A549 (cell line): ENCODE data around the gene KIF13A. TPM values are rescaled to one million over a fixed set of nuclear protein-coding genes. Genes with fewer than 3 reads are reported as not detected.
A peak's percentile ranks its signal among the peaks of the same experiment; 100 is the strongest.

ENCODE experiments used
- ATAC-seq, 2 experiments: fragments of 200-7000 bp in 1 of 2; fragments of >200 bp in 1 of 2; cut with Nextera tagmentation in 1 of 2; cut with Tn5 transposase in 1 of 2; 3 replicates each; pipeline versions ENCODE4 v1.8.0 to v1.9.1; 2018 to 2020; ENCODE audit warnings: mild to moderate bottlenecking in 1 of 2, moderate library complexity in 1 of 2
- CTCF ChIA-PET: fragments of 300-600 bp; sonication (Branson Sonifier 250); formaldehyde crosslinking; extraction: SDS; loops from one replicate; lab custom pipeline; 2021; ENCODE audit warnings: antibody characterized with exemption, inconsistent platforms; lab: Yijun Ruan, JAX
- POLR2A ChIA-PET: fragments of 350-600 bp; formaldehyde crosslinking; extraction: SDS; loops from one replicate; lab custom pipeline; 2021; ENCODE audit warnings: antibody characterized with exemption, inconsistent platforms; lab: Yijun Ruan, JAX
- DNase-seq, 2 experiments: peaks; one replicate each; pipeline versions ENCODE4 v3.0.0 to v3.0.0-alpha.2; 2011 to 2016; ENCODE audit warnings: low read depth in 1 of 2, low spot score in 1 of 2
- FAIRE-seq: peaks from 2 replicates; lab custom pipeline; 2011; peaks lifted over from hg19 to GRCh38; lab: Jason Lieb, UNC
- H3K27ac ChIP-seq, 2 experiments: fragments of >200 bp; sonication (Bioruptor Twin); formaldehyde crosslinking; 3 replicates each; pipeline ENCODE4 v1.5.1; 2016 to 2017
- H3K4me1 ChIP-seq: fragments of >200 bp; sonication (Bioruptor Twin); formaldehyde crosslinking; 3 replicates; pipeline ENCODE4 v1.6.1; 2016
- H3K4me2 ChIP-seq: fragments of >200 bp; sonication (Bioruptor Twin); formaldehyde crosslinking; 3 replicates; pipeline ENCODE4 v1.6.1; 2016
- H3K4me3 ChIP-seq: fragments of >200 bp; sonication (Bioruptor Twin); formaldehyde crosslinking; 3 replicates; pipeline ENCODE4 v1.5.1; 2016
- H3K9me3 ChIP-seq: fragments of >200 bp; sonication (Bioruptor Twin); formaldehyde crosslinking; 3 replicates; pipeline ENCODE4 v1.6.1; 2016
- ATOH8 ChIP-seq: fragments of 250-450 bp; sonication (Bioruptor Pico); IDR thresholded peaks from 2 replicates; pipeline ENCODE4 v1.5.0; 2020; ENCODE audit warnings: low read depth, mild to moderate bottlenecking, moderate library complexity
- CBX2 ChIP-seq: fragments of 200-600 bp; sonication (generic); IDR thresholded peaks from 2 replicates; pipeline ENCODE4 v1.6.1; 2016; ENCODE audit warnings: low read depth, mild to moderate bottlenecking, borderline replicate concordance
- CBX8 ChIP-seq: fragments of 200-600 bp; sonication (generic); IDR thresholded peaks from 2 replicates; pipeline ENCODE4 v1.6.1; 2016
- EP300 ChIP-seq, 2 experiments: fragments of >200 bp; sonication (Bioruptor Twin); formaldehyde crosslinking; IDR thresholded peaks; 2 replicates in 1 of 2; 3 replicates in 1 of 2; pipeline ENCODE4 v1.6.1; 2016 to 2017
- FOSL2 ChIP-seq, 2 experiments: fragments of 450-650 bp in 1 of 2; fragments of >200 bp in 1 of 2; sonication (Bioruptor Twin) in 1 of 2; formaldehyde crosslinking; IDR thresholded peaks; 2 replicates each; pipeline versions ENCODE4 v1.5.0 to v1.6.1; 2016 to 2020; ENCODE audit warnings: mild to moderate bottlenecking in 1 of 2, moderate library complexity in 1 of 2
- HDAC2 ChIP-seq: fragments of 200-600 bp; sonication (generic); IDR thresholded peaks from 2 replicates; pipeline ENCODE4 v1.6.1; 2016
- HOXA7 ChIP-seq: fragments of 250-450 bp; sonication (Bioruptor Pico); IDR thresholded peaks from 2 replicates; pipeline ENCODE4 v1.5.0; 2020; ENCODE audit warnings: mild to moderate bottlenecking, moderate library complexity
- HOXB5 ChIP-seq: fragments of 250-450 bp; sonication (Bioruptor Pico); IDR thresholded peaks from 2 replicates; pipeline ENCODE4 v1.5.0; 2020; ENCODE audit warnings: mild to moderate bottlenecking, moderate library complexity
- JUNB ChIP-seq: fragments of >200 bp; sonication (Bioruptor Twin); formaldehyde crosslinking; IDR thresholded peaks from 2 replicates; pipeline ENCODE4 v1.6.1; 2016
- KDM1A ChIP-seq: fragments of 200-600 bp; sonication (generic); IDR thresholded peaks from 2 replicates; pipeline ENCODE4 v1.6.1; 2016; ENCODE audit warnings: low read depth, mild to moderate bottlenecking
- POLR2A ChIP-seq: IDR thresholded peaks from 2 replicates; pipeline ENCODE4 v1.6.1; 2012; ENCODE audit warnings: mild to moderate bottlenecking, low read length
- RCOR1 ChIP-seq: fragments of 150-350 bp; IDR thresholded peaks from 2 replicates; pipeline ENCODE4 v1.6.1; 2014; ENCODE audit warnings: antibody characterized with exemption, low read length, low read depth
- RFX5 ChIP-seq: fragments of 450-650 bp; IDR thresholded peaks from 2 replicates; pipeline ENCODE4 v1.7.1; 2014; ENCODE audit warnings: antibody characterized with exemption, mild to moderate bottlenecking, moderate library complexity
- SREBF2 ChIP-seq: fragments of 450-650 bp; IDR thresholded peaks from 2 replicates; pipeline ENCODE4 v1.6.1; 2014; ENCODE audit warnings: mild to moderate bottlenecking, moderate library complexity
- ZFP36 ChIP-seq: fragments of 450-650 bp; IDR thresholded peaks from 2 replicates; pipeline ENCODE4 v1.6.1; 2014; ENCODE audit warnings: borderline replicate concordance; ENCODE audit not compliant: partially characterized antibody
- ZNF302 ChIP-seq: fragments of 250-450 bp; sonication (Bioruptor Pico); IDR thresholded peaks from 2 replicates; pipeline ENCODE4 v1.9.0; 2021; ENCODE audit warnings: inconsistent platforms, mild to moderate bottlenecking, moderate library complexity
- WGBS: methylation state at CpG from one replicate; pipeline ENCODE4 v1.1.6; 2017; ENCODE audit errors: missing lambda C conversion rate; 5-methylcytosine and 5-hydroxymethylcytosine counted together
- polyA minus RNA-seq: library from RNA; depleted of rRNA, polyadenylated mRNA; stranded (reverse); fragments of >200 nt; gene quantifications from 2 replicates; pipeline ENCODE4 v1.2.3, GENCODE V29; 2011; rRNA and poly(A)+ RNA removed
- polyA plus RNA-seq, 4 experiments: library from polyadenylated mRNA; depleted of rRNA in 3 of 4; stranded (reverse); fragments of >200 nt; fragmentation: RNase III in 1 of 4; extraction: RNeasy Plus Mini Kit Qiagen cat#74134 plus additional on column Dnase treatment in 1 of 4; gene quantifications; 2 replicates in 3 of 4; 3 replicates in 1 of 4; pipeline ENCODE4 v1.2.3, GENCODE V29; 2011 to 2017
- TF ChIP-seq, protein P1 (sequence below): fragments of >200 bp; sonication (Bioruptor Twin); formaldehyde crosslinking; IDR thresholded peaks from 2 replicates; pipeline ENCODE4 v1.6.1; 2016

KIF13A gene
- polyA plus RNA-seq (2011; rRNA removed) (38.4 and 39.4 TPM in 2 replicates), polyA plus RNA-seq (2017; fragmentation: RNase III; extraction: RNeasy Plus Mini Kit Qiagen cat#74134 plus additional on column Dnase treatment) (28.3 to 30.2 TPM (median 28.6 TPM) in 3 replicates), polyA minus RNA-seq (40.1 and 42.6 TPM in 2 replicates)
- polyA plus RNA-seq (2012; cell fraction: cytosol; rRNA removed): 14.4 and 16.7 TPM in 2 replicates
- polyA plus RNA-seq (2012; cell fraction: nucleus; rRNA removed): 9.6 and 14.6 TPM in 2 replicates

GRCh38 chr6:17987447-17987696 lies at the start of gene KIF13A:
TSS of gene KIF13A (minus strand) at chr6:17987635. CDS start at chr6:17987463, 172 bp downstream.
- Histone ChIP-seq H3K4me3 (peak within 1 kb of the TSS; percentile 87), H3K4me2 (peak within 1 kb of the TSS; percentile 98), H3K27ac (peak within 1 kb of the TSS; percentile 87 to 99), H3K4me1 (peaks cover 33% of the 10 kb centered on the region), H3K9me3 (no peaks in the 10 kb centered on the region)
- no peak for TF ChIP-seq SREBF2
- TF ChIP-seq HOXA7: no peak
- no peak for TF ChIP-seq ATOH8 (CRISPR knock-in tag)
- no peak for TF ChIP-seq RCOR1
- TF ChIP-seq HOXB5: no peak
- TF ChIP-seq ZFP36: no peak
- no peak for TF ChIP-seq CBX2
- TF ChIP-seq KDM1A: no peak
- TF ChIP-seq EP300 (IDR thresholded peaks at IDR 0.05): no peak
- no peak for TF ChIP-seq JUNB
- no peak for TF ChIP-seq ZNF302
- CTCF ChIA-PET: interaction anchor here (0.6 to 1.6 kb wide), 6 partner anchors 70 to 468 kb away, joined by 3 to 5 read pairs (median 4); partner anchors contain the start of gene NHLRC1
- ATAC-seq (peak in 1 of 2 experiments; percentile 46; a peak in 2 of 6 replicates), FAIRE-seq (no peak), DNase-seq (peak in 1 of 2 experiments; percentile 13)
- POLR2A ChIA-PET: interaction anchor here (1.2 to 1.6 kb wide), 6 partner anchors 12 to 170 kb away, joined by 3 to 6 read pairs (median 4); partner anchors contain the start of gene NHLRC1
- no CpG with 5 or more reads among the region's 54 CpGs for WGBS

- FAIRE-seq (no peak), DNase-seq (no peak), ATAC-seq (no peak)
- Histone ChIP-seq H3K4me2 (no peak overlapping the region), H3K9me3 (no peaks in the 10 kb centered on the region), H3K27ac (no peak overlapping the region), H3K4me1 (no peaks in the 10 kb centered on the region; the same call in 2 of the 3 replicates), H3K4me3 (no peak overlapping the region)
- TF ChIP-seq HDAC2 (no peak), ZFP36 (no peak), RFX5 (no peak)
- TF ChIP-seq, protein P1, sequence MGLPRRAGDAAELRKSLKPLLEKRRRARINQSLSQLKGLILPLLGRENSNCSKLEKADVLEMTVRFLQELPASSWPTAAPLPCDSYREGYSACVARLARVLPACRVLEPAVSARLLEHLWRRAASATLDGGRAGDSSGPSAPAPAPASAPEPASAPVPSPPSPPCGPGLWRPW: no peak
- WGBS: 90% methylated on average over 4 of the region's 4 CpGs
- ChIA-PET CTCF (no interaction called here), POLR2A (no interaction called here)
Measured at GRCh38 chr6:18036781-18037180, 49.3 kb upstream of the KIF13A start.

- no peak for FAIRE-seq
- WGBS: 56% methylated on average over 13 of the region's 13 CpGs
- DNase-seq: no peak
Measured at GRCh38 chr6:18035330-18035854, 48.0 kb upstream of the KIF13A start.

DNA sequence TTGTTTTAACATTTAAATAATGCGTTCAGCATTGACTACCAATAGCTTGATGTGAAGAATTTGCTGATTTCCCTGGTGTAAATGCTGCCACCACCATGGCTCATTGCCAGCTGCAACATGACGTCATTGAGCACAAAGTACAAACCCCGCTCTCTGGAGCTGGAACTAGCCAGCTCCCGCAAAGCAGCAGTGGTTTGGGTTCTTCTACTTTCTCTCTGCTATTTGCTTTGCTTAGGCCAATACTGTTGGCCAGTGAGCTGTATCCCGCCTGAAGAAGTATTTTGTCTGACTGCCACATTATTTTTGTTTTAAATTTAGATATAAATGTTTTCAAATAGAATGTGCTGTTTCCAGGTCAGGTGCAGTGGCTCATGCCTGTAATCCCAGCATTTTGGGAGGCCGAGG lies 47.4 kb upstream of the KIF13A start:
- WGBS: 76% methylated on average over 6 of the region's 6 CpGs
- no peak for FAIRE-seq
- peak in 1 of 2 experiments; percentile 42 for DNase-seq
- H3K9me3 ChIP-seq: no peaks in the 10 kb centered on the region
- no peak for ATAC-seq
- H3K27ac ChIP-seq: no peak overlapping the region
- no peak overlapping the region for H3K4me3 ChIP-seq
- H3K4me2 ChIP-seq: no peak overlapping the region
- POLR2A ChIA-PET: no interaction called here
- H3K4me1 ChIP-seq: no peaks in the 10 kb centered on the region; the same call in 2 of the 3 replicates
- TF ChIP-seq CBX8: no peak
- no peak for TF ChIP-seq ZFP36
- TF ChIP-seq ATOH8 (CRISPR knock-in tag): no peak
- no peak for TF ChIP-seq POLR2A
- CTCF ChIA-PET: interaction anchor here (0.7 kb wide), 1 partner anchor 9 kb away, joined by 3 read pairs; no protein-coding TSS in a partner anchor

More at GRCh38 chr6:18035330-18035854, 48.0 kb upstream of the KIF13A start:
- no peak overlapping the region for H3K4me2 ChIP-seq
- POLR2A ChIA-PET: no interaction called here
- H3K27ac ChIP-seq: no peak overlapping the region
- H3K4me3 ChIP-seq: no peak overlapping the region
- TF ChIP-seq FOSL2 (IDR thresholded peaks at IDR 0.05) (no peak), FOSL2 (CRISPR knock-in tag; IDR thresholded peaks at IDR 0.05) (no peak), CBX8 (no peak), CBX2 (no peak)
- CTCF ChIA-PET: interaction anchor here (0.7 kb wide), 1 partner anchor 8 kb away, joined by 3 read pairs; no protein-coding TSS in a partner anchor
- no peaks in the 10 kb centered on the region; the same call in 2 of the 3 replicates for H3K4me1 ChIP-seq
- H3K9me3 ChIP-seq: no peaks in the 10 kb centered on the region
- no peak for ATAC-seq
